Brain microvascular endothelial cell (primary cell): ENCODE results near the gene DNAAF5.
"Not testable (repeated sequence)": the region's sequence is repeated elsewhere in the genome, so short reads cannot be mapped to it uniquely, and the experiment has no call there.

ENCODE experiments used
- DNase-seq: peaks from one replicate; pipeline ENCODE4 v3.0.0-alpha.2; 2020
- H3K27ac ChIP-seq: fragments of 250-450 bp; sonication (Bioruptor Pico); 2 replicates; pipeline ENCODE4 v1.5.1; 2020; ENCODE audit warnings: mild to moderate bottlenecking, moderate library complexity
- H3K27me3 ChIP-seq: fragments of 250-450 bp; sonication (Bioruptor Pico); replicated peaks from 2 replicates; pipeline ENCODE4 v1.5.1; 2020; ENCODE audit warnings: mild to moderate bottlenecking
- H3K36me3 ChIP-seq: fragments of 250-450 bp; sonication (Bioruptor Pico); replicated peaks from 2 replicates; pipeline ENCODE4 v1.5.1; 2020; ENCODE audit warnings: mild to moderate bottlenecking
- H3K4me3 ChIP-seq: 2 replicates; pipeline ENCODE4 v1.5.1; 2011; ENCODE audit warnings: low read depth, mild to moderate bottlenecking, control low read depth, low read length, moderate library complexity
- in situ Hi-C: cut with HindIII; loops from 2 replicates; pipeline ENCODE4 v1.10.0; 2017; ENCODE audit warnings: low sequenced_read_pairs, low pct_ligation_motif_present
- TF ChIP-seq, protein P1 (sequence below): IDR thresholded peaks from 2 replicates; pipeline ENCODE4 v1.5.1; 2011; ENCODE audit warnings: low read depth, mild to moderate bottlenecking, moderate library complexity, low read length, control low read depth, inconsistent platforms; ENCODE audit errors: missing control alignments

The DNAAF5 gene

DNA sequence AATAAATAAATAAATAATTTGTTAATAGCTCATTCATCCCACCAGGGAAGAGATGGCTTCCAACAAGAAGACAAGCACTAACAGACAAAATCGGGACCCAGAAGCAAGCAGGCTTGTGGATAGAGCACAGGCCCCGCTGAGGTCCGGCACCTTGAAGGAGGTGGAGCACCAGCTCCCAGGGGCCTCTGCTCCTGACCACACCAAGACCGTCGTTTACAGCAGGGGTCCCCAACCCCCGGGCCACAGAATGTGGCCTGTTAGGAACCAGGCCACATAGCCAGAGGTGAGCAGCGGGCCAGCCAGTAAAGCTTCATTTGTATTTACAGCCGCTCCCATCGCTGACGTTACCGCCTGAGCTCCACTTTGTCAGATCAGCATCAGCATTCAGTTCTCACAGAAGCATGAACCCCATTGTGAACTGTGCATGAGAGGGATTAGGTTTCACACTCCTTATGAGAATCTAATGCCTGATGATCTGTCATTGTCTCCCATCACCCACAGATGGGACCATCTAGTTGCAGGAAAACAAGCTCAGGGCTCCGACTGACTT lies 72.5 kb downstream of the DNAAF5 start:
- Histone ChIP-seq H3K27ac (no peak overlapping the region), H3K4me3 (no peak overlapping the region), H3K27me3 (no peaks in the 10 kb centered on the region), H3K36me3 (no peaks in the 10 kb centered on the region)
- TF ChIP-seq, protein P1, sequence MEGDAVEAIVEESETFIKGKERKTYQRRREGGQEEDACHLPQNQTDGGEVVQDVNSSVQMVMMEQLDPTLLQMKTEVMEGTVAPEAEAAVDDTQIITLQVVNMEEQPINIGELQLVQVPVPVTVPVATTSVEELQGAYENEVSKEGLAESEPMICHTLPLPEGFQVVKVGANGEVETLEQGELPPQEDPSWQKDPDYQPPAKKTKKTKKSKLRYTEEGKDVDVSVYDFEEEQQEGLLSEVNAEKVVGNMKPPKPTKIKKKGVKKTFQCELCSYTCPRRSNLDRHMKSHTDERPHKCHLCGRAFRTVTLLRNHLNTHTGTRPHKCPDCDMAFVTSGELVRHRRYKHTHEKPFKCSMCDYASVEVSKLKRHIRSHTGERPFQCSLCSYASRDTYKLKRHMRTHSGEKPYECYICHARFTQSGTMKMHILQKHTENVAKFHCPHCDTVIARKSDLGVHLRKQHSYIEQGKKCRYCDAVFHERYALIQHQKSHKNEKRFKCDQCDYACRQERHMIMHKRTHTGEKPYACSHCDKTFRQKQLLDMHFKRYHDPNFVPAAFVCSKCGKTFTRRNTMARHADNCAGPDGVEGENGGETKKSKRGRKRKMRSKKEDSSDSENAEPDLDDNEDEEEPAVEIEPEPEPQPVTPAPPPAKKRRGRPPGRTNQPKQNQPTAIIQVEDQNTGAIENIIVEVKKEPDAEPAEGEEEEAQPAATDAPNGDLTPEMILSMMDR: no peak
- in situ Hi-C loops: no loop called here
- no peak for DNase-seq

DNA sequence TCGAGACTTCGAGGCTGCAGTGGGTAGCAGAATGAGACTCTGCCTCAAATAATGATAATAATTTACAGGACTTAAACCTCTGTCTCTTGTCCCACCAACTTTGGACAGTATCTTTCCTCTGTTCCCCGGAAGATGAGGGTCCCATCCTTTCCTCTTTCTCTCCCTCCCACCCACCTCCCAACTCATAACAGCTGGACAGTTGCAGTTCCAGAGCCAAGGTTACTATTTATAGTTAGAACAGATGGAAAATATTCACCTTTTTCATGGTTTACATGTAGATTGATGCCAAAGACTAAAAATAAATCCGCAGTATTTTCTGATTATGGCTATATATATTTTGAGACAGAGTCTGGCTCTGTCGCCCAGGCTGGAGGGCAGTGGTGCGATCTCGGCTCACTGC lies 74.2 kb downstream of the DNAAF5 start:
- H3K36me3 ChIP-seq: no peaks in the 10 kb centered on the region
- TF ChIP-seq, protein P1: no peak
- H3K27ac ChIP-seq: no peak overlapping the region
- no peaks in the 10 kb centered on the region for H3K27me3 ChIP-seq
- in situ Hi-C loops: no loop called here
- DNase-seq: no peak
- H3K4me3 ChIP-seq: no peak overlapping the region

DNA sequence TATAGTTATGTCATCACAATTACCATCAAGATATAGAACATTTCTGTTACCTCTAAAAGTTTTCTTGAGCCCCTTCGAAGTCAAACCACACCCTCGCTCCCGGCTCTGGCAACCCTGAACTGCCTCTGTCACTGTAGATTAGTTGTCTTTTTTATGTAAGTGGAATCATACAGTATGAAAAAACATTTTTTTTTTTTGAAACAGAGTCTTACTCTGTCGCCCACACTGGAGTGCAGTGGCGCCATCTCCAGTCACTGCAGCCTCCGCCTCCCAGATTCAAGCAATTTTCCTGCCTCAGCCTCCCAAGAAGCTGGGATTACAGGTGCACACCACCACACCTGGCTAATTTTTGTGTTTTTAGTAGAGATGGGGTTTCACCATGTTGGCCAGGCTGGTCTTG lies 74.9 kb downstream of the DNAAF5 start:
- H3K4me3 ChIP-seq, DNase-seq, in situ Hi-C loops, H3K36me3 ChIP-seq, H3K27ac ChIP-seq, H3K27me3 ChIP-seq: not testable (repeated sequence)

DNA sequence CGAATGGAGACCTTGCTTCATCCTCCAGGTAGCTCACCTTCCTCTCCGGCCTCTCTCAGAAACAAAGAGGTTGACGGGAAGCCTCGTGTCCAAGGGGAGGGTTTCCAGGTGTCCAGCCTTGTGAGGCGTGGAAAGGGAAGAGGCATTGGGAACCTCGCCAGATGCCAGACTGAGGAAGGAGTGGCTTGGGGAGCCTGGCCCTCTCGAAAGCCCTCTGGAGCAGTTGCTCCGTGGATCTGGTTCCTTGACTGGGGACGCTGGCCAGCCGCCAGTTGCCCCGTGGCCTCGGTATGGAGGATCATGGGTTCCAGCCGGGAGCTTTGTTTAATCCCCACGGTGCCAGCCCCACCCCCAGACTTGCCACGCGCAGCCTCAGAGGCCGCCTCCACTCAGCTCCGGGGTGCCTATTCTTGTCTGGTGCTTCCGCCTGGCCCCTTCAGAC lies 75.5 kb downstream of the DNAAF5 start:
- H3K27ac ChIP-seq: no peak overlapping the region

DNA sequence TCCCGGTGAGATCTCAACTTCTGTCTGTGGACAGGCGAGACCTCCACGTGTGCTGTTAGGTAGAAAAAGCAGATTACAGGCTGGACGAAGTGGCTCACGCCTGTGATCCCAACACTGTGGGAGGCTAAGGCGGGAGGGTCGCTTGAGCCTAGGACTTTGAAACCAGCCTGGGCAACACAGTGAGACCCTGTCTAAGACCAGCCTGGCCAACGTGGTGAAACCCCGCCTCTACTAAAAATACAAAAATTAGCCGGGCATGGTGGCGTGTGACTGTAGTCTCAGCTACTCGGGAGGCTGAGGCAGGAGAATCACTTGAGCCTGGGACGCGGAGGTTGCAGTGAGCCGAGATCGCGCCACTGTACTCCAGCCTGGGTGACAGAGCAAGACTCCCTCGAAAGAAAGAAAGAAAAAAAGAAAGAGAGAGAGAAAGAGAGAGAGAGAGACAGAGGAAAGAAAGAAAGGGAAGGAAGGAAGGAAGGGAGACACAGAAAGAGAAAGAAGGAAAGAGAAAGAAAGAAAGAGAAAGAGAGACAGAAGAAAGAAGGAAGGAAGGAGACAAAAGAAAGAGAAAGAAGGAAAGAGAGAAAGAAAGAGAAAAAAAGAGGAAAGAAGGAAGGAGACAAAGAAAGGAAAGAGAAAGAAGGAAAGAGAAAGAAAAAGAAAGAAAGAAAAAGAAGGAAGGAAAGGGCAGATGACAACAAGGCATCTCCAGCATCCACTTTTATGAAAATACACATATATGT lies 76.2 kb downstream of the DNAAF5 start:
- Histone ChIP-seq H3K4me3 (no peak overlapping the region), H3K27me3 (no peaks in the 10 kb centered on the region), H3K36me3 (no peaks in the 10 kb centered on the region), H3K27ac (no peak overlapping the region)
- in situ Hi-C loops: no loop called here
- no peak for DNase-seq
- TF ChIP-seq, protein P1: no peak

More for the DNA sequence above, 75.5 kb downstream of the DNAAF5 start:
- DNase-seq: no peak
- Histone ChIP-seq H3K4me3 (peak overlapping the region; percentile 3), H3K27me3 (no peaks in the 10 kb centered on the region), H3K36me3 (no peaks in the 10 kb centered on the region)
- TF ChIP-seq, protein P1: no peak
- in situ Hi-C loops: no loop called here

DNA sequence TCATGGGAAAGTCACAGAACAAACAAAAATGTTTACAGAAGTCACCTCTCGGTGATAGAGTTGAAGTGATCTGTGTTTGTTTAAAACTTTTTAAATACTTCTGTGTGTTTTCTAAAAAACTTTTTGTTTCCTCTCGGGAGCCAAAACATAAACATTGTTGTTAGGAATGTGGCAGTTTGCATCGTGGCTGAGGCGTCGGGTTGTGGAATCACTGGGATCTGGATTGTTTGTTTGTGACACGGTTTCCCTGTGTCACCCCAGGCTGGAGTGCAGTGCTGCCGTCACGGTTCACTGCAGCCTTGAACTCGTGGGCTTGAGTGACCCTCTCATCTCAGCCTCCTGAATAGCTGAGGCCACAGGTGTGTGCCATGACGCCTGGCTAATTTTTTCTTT lies 76.7 kb downstream of the DNAAF5 start:
- in situ Hi-C loops: no loop called here
- DNase-seq: no peak
- Histone ChIP-seq H3K36me3 (no peaks in the 10 kb centered on the region), H3K27ac (no peak overlapping the region), H3K4me3 (no peak overlapping the region), H3K27me3 (no peaks in the 10 kb centered on the region)
- TF ChIP-seq, protein P1: no peak

DNA sequence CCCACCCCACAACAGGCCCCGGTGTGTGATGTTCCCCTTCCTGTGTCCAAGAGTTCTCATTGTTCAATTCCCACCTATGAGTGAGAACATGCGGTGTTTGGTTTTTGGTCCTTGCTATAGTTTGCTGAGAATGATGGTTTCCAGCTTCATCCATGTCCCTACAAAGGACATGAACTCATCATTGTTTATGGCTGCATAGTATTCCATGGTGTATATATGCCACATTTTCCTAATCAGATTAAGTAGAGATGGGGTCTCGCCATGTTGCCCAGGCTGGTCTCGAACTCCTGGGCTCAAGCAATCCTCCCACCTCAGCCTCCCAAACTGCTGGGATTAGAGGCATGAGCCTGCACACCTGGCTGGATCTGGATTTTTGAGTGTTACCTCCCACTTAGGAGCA lies 77.3 kb downstream of the DNAAF5 start:
- H3K27me3 ChIP-seq, DNase-seq, H3K4me3 ChIP-seq, H3K36me3 ChIP-seq, H3K27ac ChIP-seq, in situ Hi-C loops: not testable (repeated sequence)
